K562 (cell line): ENCODE results near the gene LIN28A. TPM values are rescaled to one million over a fixed set of nuclear protein-coding genes. Genes with fewer than 3 reads are reported as not detected.

Source experiments
- BCL6 ChIP-seq: fragments of 250-450 bp; sonication (Bioruptor Pico); IDR thresholded peaks from 2 replicates; pipeline ENCODE4 v1.4.0; 2020
- BRD4 ChIP-seq: fragments of 200-600 bp; sonication (generic); IDR thresholded peaks from 2 replicates; pipeline ENCODE4 v1.6.1; 2017; ENCODE audit warnings: inconsistent platforms
- CHD1 ChIP-seq: fragments of 200-600 bp; sonication (generic); IDR thresholded peaks from one replicate; pipeline ENCODE4 v1.6.1; 2012; ENCODE audit warnings: mild to moderate bottlenecking, moderate library complexity, low read length, inconsistent platforms
- ELK1 ChIP-seq: sonication (generic); formaldehyde crosslinking; IDR thresholded peaks from 2 replicates; pipeline ENCODE4 v1.8.1; 2022; ENCODE audit warnings: missing genetic modification reagents
- FOXP1 ChIP-seq: sonication (generic); formaldehyde crosslinking; IDR thresholded peaks from 2 replicates; pipeline ENCODE4 v1.8.0; 2022; ENCODE audit warnings: mild to moderate bottlenecking, missing genetic modification reagents
- NR4A1 ChIP-seq, 2 experiments: fragments of 250-450 bp in 1 of 2; fragments of 450-650 bp in 1 of 2; sonication (Bioruptor Pico) in 1 of 2; IDR thresholded peaks; 2 replicates each; pipeline versions ENCODE4 v1.4.0 to v1.6.1; 2016 to 2020; ENCODE audit warnings: mild to moderate bottlenecking in 2 of 2, missing compliant biosample characterization in 1 of 2, missing genetic modification characterization in 1 of 2, moderate library complexity in 1 of 2
- RB1 ChIP-seq: fragments of 450-650 bp; IDR thresholded peaks from 2 replicates; pipeline ENCODE4 v1.6.1; 2017; ENCODE audit warnings: low read depth, mild to moderate bottlenecking
- TRIM25 ChIP-seq: fragments of 450-650 bp; IDR thresholded peaks from 2 replicates; pipeline ENCODE4 v1.7.0; 2016; ENCODE audit warnings: borderline replicate concordance
- XRCC4 ChIP-seq: IDR thresholded peaks from one replicate; pipeline ENCODE4 v1.6.1; 2011; ENCODE audit not compliant: insufficient read depth, insufficient read length; ENCODE audit errors: extremely low read depth
- ZBTB9 ChIP-seq: fragments of 450-650 bp; formaldehyde crosslinking; IDR thresholded peaks from 2 replicates; pipeline ENCODE4 v1.4.0; 2020; ENCODE audit warnings: mild to moderate bottlenecking, moderate library complexity
- ZEB2 ChIP-seq: fragments of 450-650 bp; IDR thresholded peaks from 2 replicates; pipeline ENCODE4 v1.6.1; 2016
- ZMIZ1 ChIP-seq, 2 experiments: fragments of 150-350 bp in 1 of 2; IDR thresholded peaks; 2 replicates each; pipeline ENCODE4 v1.6.1; 2012 to 2016; ENCODE audit warnings: low read depth in 2 of 2, low read length in 2 of 2, mild to moderate bottlenecking in 1 of 2, moderate library complexity in 1 of 2
- ZNF274 ChIP-seq: IDR thresholded peaks from 2 replicates; pipeline ENCODE4 v1.6.1; 2011; ENCODE audit warnings: low read depth, mild to moderate bottlenecking, low read length, moderate library complexity, borderline replicate concordance
- polyA plus RNA-seq, 8 experiments: library from polyadenylated mRNA; depleted of rRNA in 4 of 8; stranded (reverse) in 5 of 8; unstranded in 3 of 8; fragments of >200 nt; fragmentation: Nextera tagmentation in 2 of 8; fragmentation: Illumina TruSeq in 1 of 8; extraction: Ambion mirVana in 2 of 8; extraction: Trizol in 1 of 8; gene quantifications; 2 replicates each; pipeline versions ENCODE4 v1.2.1 to v1.2.3, GENCODE V29; 2011 to 2014; ENCODE audit warnings: inconsistent platforms in 1 of 8, missing spikeins in 1 of 8
- total RNA-seq, 7 experiments: library from RNA; depleted of rRNA in 6 of 7; stranded (reverse); fragments of >200 nt in 6 of 7; fragmentation: Illumina TruSeq in 2 of 7; extraction: Trizol in 2 of 7; gene quantifications; 2 replicates each; pipeline versions ENCODE4 v1.2.1 to v1.2.3, GENCODE V29; 2011 to 2021; ENCODE audit warnings: low replicate concordance in 1 of 7
- TF ChIP-seq, protein P1 (sequence below): fragments of 250-450 bp; sonication (Bioruptor Pico); IDR thresholded peaks from 2 replicates; pipeline ENCODE4 v1.9.0; 2021; ENCODE audit warnings: mild to moderate bottlenecking, inconsistent platforms
- TF ChIP-seq, protein P2 (sequence below): fragments of 250-450 bp; sonication (Bioruptor Pico); IDR thresholded peaks from 2 replicates; pipeline ENCODE4 v1.5.0; 2021

Gene LIN28A
- total and polyA plus RNA-seq, 9 of the 15 experiments (the other 6 are each of a cell fraction or from before 2014, with no cell fraction given) = 0.80 to 5.4 (median 3.9) TPM

GRCh38 chr1:26472901-26473845 is 62.6 kb downstream of the LIN28A start (continued):
- TF ChIP-seq ZMIZ1 (IDR thresholded peaks at IDR 0.05; ENCODE audit: low read depth in 2 of 2, low read length in 2 of 2) (0 out of 4 replicates have a peak, but pooled peaks of 1 of the 2 experiments have one; percentile 10), XRCC4 (no peak), CHD1 (peak; percentile 68), ZNF274 (peak; percentile 52; the same call in 1 of the 2 replicates), FOXP1 (CRISPR knock-in tag) (no peak), NR4A1 (CRISPR knock-in tag; IDR thresholded peaks at IDR 0.05) (no peak), NR4A1 (tag; IDR thresholded peaks at IDR 0.05) (no peak), BRD4 (no peak; the same call in 1 of the 2 replicates), BCL6 (CRISPR knock-in tag) (no peak), ZEB2 (no peak), TRIM25 (no peak), ZBTB9 (CRISPR knock-in tag) (peak; percentile 44; the same call in 1 of the 2 replicates), ELK1 (CRISPR knock-in tag) (no peak), RB1 (peak; percentile 96)
- TF ChIP-seq, protein P1, sequence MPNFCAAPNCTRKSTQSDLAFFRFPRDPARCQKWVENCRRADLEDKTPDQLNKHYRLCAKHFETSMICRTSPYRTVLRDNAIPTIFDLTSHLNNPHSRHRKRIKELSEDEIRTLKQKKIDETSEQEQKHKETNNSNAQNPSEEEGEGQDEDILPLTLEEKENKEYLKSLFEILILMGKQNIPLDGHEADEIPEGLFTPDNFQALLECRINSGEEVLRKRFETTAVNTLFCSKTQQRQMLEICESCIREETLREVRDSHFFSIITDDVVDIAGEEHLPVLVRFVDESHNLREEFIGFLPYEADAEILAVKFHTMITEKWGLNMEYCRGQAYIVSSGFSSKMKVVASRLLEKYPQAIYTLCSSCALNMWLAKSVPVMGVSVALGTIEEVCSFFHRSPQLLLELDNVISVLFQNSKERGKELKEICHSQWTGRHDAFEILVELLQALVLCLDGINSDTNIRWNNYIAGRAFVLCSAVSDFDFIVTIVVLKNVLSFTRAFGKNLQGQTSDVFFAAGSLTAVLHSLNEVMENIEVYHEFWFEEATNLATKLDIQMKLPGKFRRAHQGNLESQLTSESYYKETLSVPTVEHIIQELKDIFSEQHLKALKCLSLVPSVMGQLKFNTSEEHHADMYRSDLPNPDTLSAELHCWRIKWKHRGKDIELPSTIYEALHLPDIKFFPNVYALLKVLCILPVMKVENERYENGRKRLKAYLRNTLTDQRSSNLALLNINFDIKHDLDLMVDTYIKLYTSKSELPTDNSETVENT (CRISPR knock-in tag) = peak; percentile 63
- TF ChIP-seq, protein P2, sequence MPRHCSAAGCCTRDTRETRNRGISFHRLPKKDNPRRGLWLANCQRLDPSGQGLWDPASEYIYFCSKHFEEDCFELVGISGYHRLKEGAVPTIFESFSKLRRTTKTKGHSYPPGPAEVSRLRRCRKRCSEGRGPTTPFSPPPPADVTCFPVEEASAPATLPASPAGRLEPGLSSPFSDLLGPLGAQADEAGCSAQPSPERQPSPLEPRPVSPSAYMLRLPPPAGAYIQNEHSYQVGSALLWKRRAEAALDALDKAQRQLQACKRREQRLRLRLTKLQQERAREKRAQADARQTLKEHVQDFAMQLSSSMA (CRISPR knock-in tag) = 0 out of 2 replicates have a peak, but pooled peaks have one; percentile 14
